ENCODE data around the gene FHAD1. TPM values are rescaled to one million over a fixed set of nuclear protein-coding genes. Genes with fewer than 3 reads are reported as not detected.

The FHAD1 gene
- total RNA-seq, 4 donors from 2014 or later: 0.96 TPM; not detected in 3

DNA sequence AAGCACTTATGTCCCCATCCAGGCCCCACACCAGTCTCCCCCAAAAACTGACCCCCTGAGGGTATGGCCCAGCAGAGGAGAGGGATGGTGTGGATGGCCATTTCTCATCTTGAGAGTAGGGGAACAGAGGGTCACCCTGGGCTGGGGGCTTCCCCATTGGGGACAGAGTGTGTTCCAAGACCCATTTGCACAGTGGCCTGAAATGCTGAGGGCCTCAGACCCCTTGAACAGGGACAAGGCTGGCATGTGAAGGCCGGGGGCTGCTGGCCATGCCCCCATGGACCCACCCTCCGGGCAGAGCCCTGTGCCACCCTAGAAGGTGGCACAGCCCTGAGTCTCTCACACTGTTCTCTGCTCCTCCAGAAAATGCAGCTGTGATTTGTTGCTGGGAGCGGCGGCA lies 199.2 kb downstream of the FHAD1 start:
- TF ChIP-seq, protein P1, sequence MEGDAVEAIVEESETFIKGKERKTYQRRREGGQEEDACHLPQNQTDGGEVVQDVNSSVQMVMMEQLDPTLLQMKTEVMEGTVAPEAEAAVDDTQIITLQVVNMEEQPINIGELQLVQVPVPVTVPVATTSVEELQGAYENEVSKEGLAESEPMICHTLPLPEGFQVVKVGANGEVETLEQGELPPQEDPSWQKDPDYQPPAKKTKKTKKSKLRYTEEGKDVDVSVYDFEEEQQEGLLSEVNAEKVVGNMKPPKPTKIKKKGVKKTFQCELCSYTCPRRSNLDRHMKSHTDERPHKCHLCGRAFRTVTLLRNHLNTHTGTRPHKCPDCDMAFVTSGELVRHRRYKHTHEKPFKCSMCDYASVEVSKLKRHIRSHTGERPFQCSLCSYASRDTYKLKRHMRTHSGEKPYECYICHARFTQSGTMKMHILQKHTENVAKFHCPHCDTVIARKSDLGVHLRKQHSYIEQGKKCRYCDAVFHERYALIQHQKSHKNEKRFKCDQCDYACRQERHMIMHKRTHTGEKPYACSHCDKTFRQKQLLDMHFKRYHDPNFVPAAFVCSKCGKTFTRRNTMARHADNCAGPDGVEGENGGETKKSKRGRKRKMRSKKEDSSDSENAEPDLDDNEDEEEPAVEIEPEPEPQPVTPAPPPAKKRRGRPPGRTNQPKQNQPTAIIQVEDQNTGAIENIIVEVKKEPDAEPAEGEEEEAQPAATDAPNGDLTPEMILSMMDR (IDR thresholded peaks at IDR 0.05): no peak
- DNase-seq (ENCODE audit: low spot score) (no peak), ATAC-seq (ENCODE audit: low FRiP score) (no peak)

Other genes with a start within 250 kb of the FHAD1 start
- 1 to 10 TPM; 3.3 to 8.6 (median 4.4) TPM for gene TMEM51, start 93.5 kb upstream of the FHAD1 start, total RNA-seq
- 100 to 1,000 TPM in 1 of 4 donors, 10 to 100 TPM in 3; 35.6 to 120 (median 54.4) TPM for gene EFHD2, start 162.7 kb downstream of the FHAD1 start, total RNA-seq
- under 1 TPM in 2 of 4 donors, not detected in 2; 0.36 to 0.74 TPM for gene CTRC, start 191.2 kb downstream of the FHAD1 start, total RNA-seq
- gene CELA2A, start 209.5 kb downstream of the FHAD1 start, total RNA-seq: not detected
- gene CELA2B, start 228.9 kb downstream of the FHAD1 start, total RNA-seq: not detected